Measurements from ENCODE around the gene PKD2.

GRCh38 chr4:88040707-88041106, 33.3 kb downstream of the PKD2 start:
- TF ChIP-seq CTCF (IDR thresholded peaks at IDR 0.05; ENCODE audit: poor library complexity) (no peak), EZH2 (IDR thresholded peaks at IDR 0.05; ENCODE audit: borderline replicate concordance) (no peak)

All from hepatocyte (in vitro differentiated cells).